Measurements from ENCODE around the gene INHBB. TPM values are rescaled to one million over a fixed set of nuclear protein-coding genes. Genes with fewer than 3 reads are reported as not detected.

Gene INHBB
- total RNA-seq, 2 donors from 2014 or later = 2.8 to 19.4 TPM

- H3K4me1 ChIP-seq (ENCODE audit: control insufficient read depth in 1 of 2, low read depth in 2 of 2) = no peaks in the 10 kb centered on the region
- H3K9me3 ChIP-seq = no peaks in the 10 kb centered on the region
- H3K4me3 ChIP-seq = no peak overlapping the region
- DNase-seq (ENCODE audit: low spot score) (no peak), ATAC-seq (ENCODE audit: insufficient number of reproducible peaks, low FRiP score, low read depth) (no peak)
- H3K27me3 ChIP-seq (replicated peaks; ENCODE audit: insufficient read depth) = no peaks in the 10 kb centered on the region
- TF ChIP-seq, protein P1, sequence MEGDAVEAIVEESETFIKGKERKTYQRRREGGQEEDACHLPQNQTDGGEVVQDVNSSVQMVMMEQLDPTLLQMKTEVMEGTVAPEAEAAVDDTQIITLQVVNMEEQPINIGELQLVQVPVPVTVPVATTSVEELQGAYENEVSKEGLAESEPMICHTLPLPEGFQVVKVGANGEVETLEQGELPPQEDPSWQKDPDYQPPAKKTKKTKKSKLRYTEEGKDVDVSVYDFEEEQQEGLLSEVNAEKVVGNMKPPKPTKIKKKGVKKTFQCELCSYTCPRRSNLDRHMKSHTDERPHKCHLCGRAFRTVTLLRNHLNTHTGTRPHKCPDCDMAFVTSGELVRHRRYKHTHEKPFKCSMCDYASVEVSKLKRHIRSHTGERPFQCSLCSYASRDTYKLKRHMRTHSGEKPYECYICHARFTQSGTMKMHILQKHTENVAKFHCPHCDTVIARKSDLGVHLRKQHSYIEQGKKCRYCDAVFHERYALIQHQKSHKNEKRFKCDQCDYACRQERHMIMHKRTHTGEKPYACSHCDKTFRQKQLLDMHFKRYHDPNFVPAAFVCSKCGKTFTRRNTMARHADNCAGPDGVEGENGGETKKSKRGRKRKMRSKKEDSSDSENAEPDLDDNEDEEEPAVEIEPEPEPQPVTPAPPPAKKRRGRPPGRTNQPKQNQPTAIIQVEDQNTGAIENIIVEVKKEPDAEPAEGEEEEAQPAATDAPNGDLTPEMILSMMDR (IDR thresholded peaks at IDR 0.05) = no peak
- H3K36me3 ChIP-seq = no peaks in the 10 kb centered on the region
- no peak overlapping the region for H3K27ac ChIP-seq
Observed at GRCh38 chr2:120391911-120392665, 46.2 kb downstream of the INHBB start.

DNA sequence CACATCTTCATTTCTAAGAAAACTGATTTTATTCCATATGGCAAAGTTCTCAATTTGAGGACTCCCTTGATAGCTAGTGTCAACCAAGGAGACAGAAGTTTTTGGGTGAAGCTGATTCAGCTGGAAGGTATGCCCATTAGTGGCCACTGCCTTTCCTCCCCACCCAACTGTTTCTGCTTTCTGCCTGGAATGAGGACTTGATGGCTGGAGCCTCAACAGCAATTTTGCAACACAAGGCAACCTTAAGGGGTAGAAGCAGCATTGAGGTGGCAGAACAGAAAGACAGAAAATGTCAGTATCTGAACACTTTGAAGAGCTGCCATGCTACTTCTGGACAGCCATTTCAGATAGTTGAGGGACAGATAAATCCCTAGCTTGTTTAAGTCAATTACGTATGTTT, 47.0 kb downstream of the INHBB start:
- no peaks in the 10 kb centered on the region for H3K36me3 ChIP-seq
- no peak for ATAC-seq (ENCODE audit: insufficient number of reproducible peaks, low FRiP score, low read depth)
- no peak for DNase-seq (ENCODE audit: low spot score)
- no peaks in the 10 kb centered on the region for H3K4me1 ChIP-seq (ENCODE audit: control insufficient read depth in 1 of 2, low read depth in 2 of 2)
- no peaks in the 10 kb centered on the region for H3K9me3 ChIP-seq
- H3K27me3 ChIP-seq (replicated peaks; ENCODE audit: insufficient read depth) = no peaks in the 10 kb centered on the region
- no peak overlapping the region for H3K4me3 ChIP-seq
- no peak overlapping the region for H3K27ac ChIP-seq
- TF ChIP-seq, protein P1 (IDR thresholded peaks at IDR 0.05) = no peak

DNA sequence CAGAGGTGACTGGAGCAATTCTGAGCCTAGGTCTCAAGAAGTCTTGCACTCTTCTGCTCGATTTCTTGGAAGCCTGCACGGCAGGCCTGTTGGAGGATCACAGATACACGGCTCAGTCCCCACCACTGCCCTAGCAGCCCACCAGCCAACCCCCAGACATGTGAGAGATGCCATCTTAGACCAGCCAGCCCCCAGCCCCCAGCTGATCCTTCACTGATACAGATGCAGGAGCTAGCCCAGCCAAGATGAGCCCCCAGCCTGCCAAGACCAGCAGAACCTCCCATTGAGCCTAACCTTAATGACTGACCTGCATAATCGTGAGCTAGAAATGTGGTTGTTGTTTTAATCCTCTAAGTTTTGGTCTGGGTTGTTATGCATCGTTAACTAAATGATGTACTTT, 47.5 kb downstream of the INHBB start:
- ATAC-seq (ENCODE audit: insufficient number of reproducible peaks, low FRiP score, low read depth) (no peak), DNase-seq (ENCODE audit: low spot score) (no peak)
- H3K4me3 ChIP-seq = no peak overlapping the region
- TF ChIP-seq, protein P1 (IDR thresholded peaks at IDR 0.05) = no peak
- H3K36me3 ChIP-seq = no peaks in the 10 kb centered on the region
- H3K9me3 ChIP-seq = no peaks in the 10 kb centered on the region
- no peak overlapping the region for H3K27ac ChIP-seq
- H3K27me3 ChIP-seq (replicated peaks; ENCODE audit: insufficient read depth) = no peaks in the 10 kb centered on the region
- H3K4me1 ChIP-seq (ENCODE audit: control insufficient read depth in 1 of 2, low read depth in 2 of 2) = no peaks in the 10 kb centered on the region

GRCh38 chr2:120394764-120395163, 48.8 kb downstream of the INHBB start:
- H3K4me3 ChIP-seq = no peak overlapping the region
- H3K9me3 ChIP-seq = no peaks in the 10 kb centered on the region
- H3K4me1 ChIP-seq (ENCODE audit: control insufficient read depth in 1 of 2, low read depth in 2 of 2) = no peaks in the 10 kb centered on the region
- H3K36me3 ChIP-seq = no peaks in the 10 kb centered on the region
- no peak for ATAC-seq (ENCODE audit: insufficient number of reproducible peaks, low FRiP score, low read depth)
- DNase-seq (ENCODE audit: low spot score) = no peak
- H3K27me3 ChIP-seq (replicated peaks; ENCODE audit: insufficient read depth) = no peaks in the 10 kb centered on the region
- no peak overlapping the region for H3K27ac ChIP-seq
- TF ChIP-seq, protein P1 (IDR thresholded peaks at IDR 0.05) = no peak

- H3K4me3 ChIP-seq = no peak overlapping the region
- no peaks in the 10 kb centered on the region for H3K36me3 ChIP-seq
- no peak overlapping the region for H3K27ac ChIP-seq
- ATAC-seq (ENCODE audit: insufficient number of reproducible peaks, low FRiP score, low read depth) (no peak), DNase-seq (ENCODE audit: low spot score) (no peak)
- TF ChIP-seq, protein P1 (IDR thresholded peaks at IDR 0.05) = no peak
- H3K9me3 ChIP-seq = no peaks in the 10 kb centered on the region
- no peaks in the 10 kb centered on the region for H3K4me1 ChIP-seq (ENCODE audit: control insufficient read depth in 1 of 2, low read depth in 2 of 2)
- no peaks in the 10 kb centered on the region for H3K27me3 ChIP-seq (replicated peaks; ENCODE audit: insufficient read depth)
Observed at GRCh38 chr2:120395221-120396012, 49.5 kb downstream of the INHBB start.

Measured in thoracic aorta (tissue), 2 donors.